Measurements from ENCODE around the gene ACSL5.

GRCh38 chr10:112384141-112384540, 10.2 kb downstream of the ACSL5 start:
- no peak for TF ChIP-seq CTCF (IDR thresholded peaks at IDR 0.05)
- TF ChIP-seq EZH2 (IDR thresholded peaks at IDR 0.05; ENCODE audit: borderline replicate concordance, insufficient read depth, low read depth, low read length, poor library complexity, severe bottlenecking), result no peak

Measured in B cell (primary cell).